ENCODE results near the gene CALB2. TPM values are rescaled to one million over a fixed set of nuclear protein-coding genes. Genes with fewer than 3 reads are reported as not detected.
"Not testable (repeated sequence)": the region's sequence is repeated elsewhere in the genome, so short reads cannot be mapped to it uniquely, and the experiment has no call there.

Gene CALB2
- total and polyA plus RNA-seq, 2 experiments from 2014 or later: 2.4 to 4.2 TPM

DNA sequence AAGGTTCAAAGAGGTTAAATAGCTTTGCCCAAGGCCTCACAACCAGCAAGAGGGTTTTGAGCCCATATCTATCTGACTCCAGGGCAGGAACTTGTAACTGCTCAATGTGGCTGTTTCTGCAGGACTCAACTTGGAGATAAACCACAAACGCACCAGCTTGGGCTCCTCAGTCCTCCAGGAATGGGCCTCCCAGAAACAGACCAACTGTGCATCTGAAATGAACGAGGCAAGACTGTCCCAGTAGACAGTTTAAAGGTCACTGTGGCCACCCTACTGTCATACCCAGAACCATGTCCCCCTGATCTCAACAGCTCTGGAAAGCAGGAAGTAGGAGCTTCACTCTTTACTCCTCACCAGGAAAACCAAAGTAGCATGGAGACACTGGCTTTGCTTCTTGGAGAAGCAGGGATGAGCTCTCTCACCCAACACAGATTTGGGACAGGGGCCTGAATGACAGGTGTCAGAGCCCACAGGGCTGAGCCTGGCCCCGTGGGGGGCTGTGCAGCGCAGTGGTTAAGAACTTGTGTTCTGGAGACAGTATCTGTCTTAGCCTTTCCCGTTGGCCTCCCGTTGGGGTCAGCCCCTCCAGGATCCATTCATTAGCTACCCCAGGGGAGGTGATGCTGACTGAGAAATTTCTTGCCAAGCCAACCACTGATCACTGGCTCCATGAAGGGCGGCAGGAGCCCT is 2.3 kb upstream of the CALB2 start (continued):
- TF ChIP-seq, protein P1, sequence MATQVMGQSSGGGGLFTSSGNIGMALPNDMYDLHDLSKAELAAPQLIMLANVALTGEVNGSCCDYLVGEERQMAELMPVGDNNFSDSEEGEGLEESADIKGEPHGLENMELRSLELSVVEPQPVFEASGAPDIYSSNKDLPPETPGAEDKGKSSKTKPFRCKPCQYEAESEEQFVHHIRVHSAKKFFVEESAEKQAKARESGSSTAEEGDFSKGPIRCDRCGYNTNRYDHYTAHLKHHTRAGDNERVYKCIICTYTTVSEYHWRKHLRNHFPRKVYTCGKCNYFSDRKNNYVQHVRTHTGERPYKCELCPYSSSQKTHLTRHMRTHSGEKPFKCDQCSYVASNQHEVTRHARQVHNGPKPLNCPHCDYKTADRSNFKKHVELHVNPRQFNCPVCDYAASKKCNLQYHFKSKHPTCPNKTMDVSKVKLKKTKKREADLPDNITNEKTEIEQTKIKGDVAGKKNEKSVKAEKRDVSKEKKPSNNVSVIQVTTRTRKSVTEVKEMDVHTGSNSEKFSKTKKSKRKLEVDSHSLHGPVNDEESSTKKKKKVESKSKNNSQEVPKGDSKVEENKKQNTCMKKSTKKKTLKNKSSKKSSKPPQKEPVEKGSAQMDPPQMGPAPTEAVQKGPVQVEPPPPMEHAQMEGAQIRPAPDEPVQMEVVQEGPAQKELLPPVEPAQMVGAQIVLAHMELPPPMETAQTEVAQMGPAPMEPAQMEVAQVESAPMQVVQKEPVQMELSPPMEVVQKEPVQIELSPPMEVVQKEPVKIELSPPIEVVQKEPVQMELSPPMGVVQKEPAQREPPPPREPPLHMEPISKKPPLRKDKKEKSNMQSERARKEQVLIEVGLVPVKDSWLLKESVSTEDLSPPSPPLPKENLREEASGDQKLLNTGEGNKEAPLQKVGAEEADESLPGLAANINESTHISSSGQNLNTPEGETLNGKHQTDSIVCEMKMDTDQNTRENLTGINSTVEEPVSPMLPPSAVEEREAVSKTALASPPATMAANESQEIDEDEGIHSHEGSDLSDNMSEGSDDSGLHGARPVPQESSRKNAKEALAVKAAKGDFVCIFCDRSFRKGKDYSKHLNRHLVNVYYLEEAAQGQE (IDR thresholded peaks at IDR 0.05; ENCODE audit: unreplicated experiment): no peak
- no peak for TF ChIP-seq ZNF114 (CRISPR knock-in tag; IDR thresholded peaks at IDR 0.05)
- TF ChIP-seq EZH2phosphoT487 (IDR thresholded peaks at IDR 0.05; ENCODE audit: unreplicated experiment): no peak
- TF ChIP-seq CREB1 (CRISPR knock-in tag; IDR thresholded peaks at IDR 0.05; ENCODE audit: low read depth): no peak
- TF ChIP-seq STAT1 (IDR thresholded peaks at IDR 0.05; ENCODE audit: unreplicated experiment): no peak
- no peak for TF ChIP-seq JUNB (IDR thresholded peaks at IDR 0.05; ENCODE audit: unreplicated experiment)

DNA sequence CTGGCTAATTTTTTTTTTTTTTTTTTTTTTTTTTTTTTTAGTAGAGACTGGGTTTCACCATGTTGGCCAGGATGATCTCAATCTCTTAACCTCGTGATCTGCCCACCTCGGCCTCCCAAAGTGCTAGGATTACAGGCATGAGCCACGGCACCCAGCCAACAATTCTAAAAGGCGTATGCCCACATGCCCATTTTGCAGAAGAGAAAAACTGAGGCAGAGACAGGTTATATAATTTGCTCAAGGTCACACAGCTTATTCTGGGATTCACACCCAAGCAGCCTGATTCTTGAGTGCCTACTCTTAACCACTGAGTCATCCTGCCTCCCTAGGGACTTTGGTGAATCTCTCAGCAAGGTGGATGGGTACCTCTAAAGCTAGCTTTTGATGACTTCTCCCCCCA is 1.6 kb upstream of the CALB2 start:
- H2AFZ ChIP-seq: 0 out of 2 replicates have a peak overlapping the region, but pooled peaks have one; percentile 66
- not testable (repeated sequence) for ATAC-seq
- H3K27me3 ChIP-seq (ENCODE audit: insufficient read depth): peaks cover 19% of the 10 kb centered on the region

DNA sequence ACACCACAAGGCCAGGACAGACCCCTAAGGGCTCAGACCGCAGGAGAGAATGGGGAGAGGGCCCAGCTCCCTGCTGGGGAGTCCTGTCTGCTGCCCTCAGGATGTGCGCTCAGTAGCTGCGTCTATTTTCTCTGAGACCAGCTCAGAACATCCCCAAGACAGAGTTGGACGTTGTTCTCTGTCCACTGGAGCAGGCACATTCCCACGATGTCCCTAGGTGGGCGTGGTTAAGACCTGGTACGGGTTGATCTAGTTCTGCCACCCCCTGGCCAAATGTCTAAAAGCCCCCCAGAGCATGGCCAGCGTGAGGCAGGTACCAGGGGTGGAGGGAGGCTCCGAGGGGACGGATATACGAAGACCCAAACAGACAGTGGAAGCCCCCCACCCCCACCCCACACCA is 842 bp upstream of the CALB2 start:
- H2AFZ ChIP-seq: 0 out of 2 replicates have a peak overlapping the region, but pooled peaks have one; percentile 66
- Mint-ChIP-seq H3K36me3 (ENCODE audit: low read depth) (no peaks in the 10 kb centered on the region), H3K27ac (no peak overlapping the region), H3K4me1 (peaks cover 11% of the 10 kb centered on the region), H3K9me3 (no peaks in the 10 kb centered on the region), H3K4me3 (no peak overlapping the region), H3K27me3 (ENCODE audit: insufficient read depth, low read depth, poor library complexity) (peaks cover 15% of the 10 kb centered on the region)
- peak overlapping the region; percentile 90 for H3K4me2 ChIP-seq
- H3K27me3 ChIP-seq (ENCODE audit: insufficient read depth): peaks cover 19% of the 10 kb centered on the region
- peaks cover 10% of the 10 kb centered on the region for H3K4me1 ChIP-seq (ENCODE audit: insufficient read depth)
- TF ChIP-seq JUNB (IDR thresholded peaks at IDR 0.05; ENCODE audit: unreplicated experiment) (no peak), EZH2 (IDR thresholded peaks at IDR 0.05; ENCODE audit: low read depth, unreplicated experiment) (no peak)
- TF ChIP-seq, protein P2, sequence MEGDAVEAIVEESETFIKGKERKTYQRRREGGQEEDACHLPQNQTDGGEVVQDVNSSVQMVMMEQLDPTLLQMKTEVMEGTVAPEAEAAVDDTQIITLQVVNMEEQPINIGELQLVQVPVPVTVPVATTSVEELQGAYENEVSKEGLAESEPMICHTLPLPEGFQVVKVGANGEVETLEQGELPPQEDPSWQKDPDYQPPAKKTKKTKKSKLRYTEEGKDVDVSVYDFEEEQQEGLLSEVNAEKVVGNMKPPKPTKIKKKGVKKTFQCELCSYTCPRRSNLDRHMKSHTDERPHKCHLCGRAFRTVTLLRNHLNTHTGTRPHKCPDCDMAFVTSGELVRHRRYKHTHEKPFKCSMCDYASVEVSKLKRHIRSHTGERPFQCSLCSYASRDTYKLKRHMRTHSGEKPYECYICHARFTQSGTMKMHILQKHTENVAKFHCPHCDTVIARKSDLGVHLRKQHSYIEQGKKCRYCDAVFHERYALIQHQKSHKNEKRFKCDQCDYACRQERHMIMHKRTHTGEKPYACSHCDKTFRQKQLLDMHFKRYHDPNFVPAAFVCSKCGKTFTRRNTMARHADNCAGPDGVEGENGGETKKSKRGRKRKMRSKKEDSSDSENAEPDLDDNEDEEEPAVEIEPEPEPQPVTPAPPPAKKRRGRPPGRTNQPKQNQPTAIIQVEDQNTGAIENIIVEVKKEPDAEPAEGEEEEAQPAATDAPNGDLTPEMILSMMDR (conservative IDR thresholded peaks at IDR 0.05; ENCODE audit: low read depth in 2 of 2): peak; percentile 12 to 57; a peak in 2 of 4 replicates
- DNase-seq (ENCODE audit: low spot score) (peak; percentile 30), ATAC-seq (peak; percentile 12; the same call in 2 of the 3 replicates)
- H3F3A ChIP-seq (replicated peaks; ENCODE audit: low read depth): no peaks in the 10 kb centered on the region
- H3K4me3 ChIP-seq: peak overlapping the region; percentile 60; the same call in 1 of the 2 replicates
- H3K79me2 ChIP-seq (replicated peaks; ENCODE audit: insufficient read depth): no peaks in the 10 kb centered on the region
- H4K20me1 ChIP-seq (replicated peaks; ENCODE audit: insufficient read depth): no peaks in the 10 kb centered on the region
- H3K9me2 ChIP-seq (ENCODE audit: insufficient read depth): no peaks in the 10 kb centered on the region
- H3K36me3 ChIP-seq (ENCODE audit: insufficient read depth): no peaks in the 10 kb centered on the region
- H3K27ac ChIP-seq (ENCODE audit: low read depth): no peak overlapping the region

More for the DNA sequence above, 1.6 kb upstream of the CALB2 start:
- not testable (repeated sequence) for H3K36me3 Mint-ChIP-seq (ENCODE audit: low read depth); H3K27ac Mint-ChIP-seq; H3K9me3 Mint-ChIP-seq; H3F3A ChIP-seq (replicated peaks; ENCODE audit: low read depth); H3K4me3 Mint-ChIP-seq; H4K20me1 ChIP-seq (replicated peaks; ENCODE audit: insufficient read depth); DNase-seq (ENCODE audit: low spot score); H3K4me3 ChIP-seq; H3K79me2 ChIP-seq (replicated peaks; ENCODE audit: insufficient read depth); H3K4me2 ChIP-seq; H3K27ac ChIP-seq (ENCODE audit: low read depth); H3K36me3 ChIP-seq (ENCODE audit: insufficient read depth); H3K9me2 ChIP-seq (ENCODE audit: insufficient read depth)
- H3K4me1 ChIP-seq (ENCODE audit: insufficient read depth): peaks cover 10% of the 10 kb centered on the region
- H3K4me1 Mint-ChIP-seq: peaks cover 11% of the 10 kb centered on the region
- peaks cover 15% of the 10 kb centered on the region for H3K27me3 Mint-ChIP-seq (ENCODE audit: insufficient read depth, low read depth, poor library complexity)
